Natural killer cell treated with Interleukin-12 subunit alpha and Interleukin-12 subunit beta and Interleukin-15 and Interleukin-18, amount 100 ng/mL, for 72 hours (primary cell): ENCODE data around the gene HYDIN. TPM values are rescaled to one million over a fixed set of nuclear protein-coding genes. Genes with fewer than 3 reads are reported as not detected.

Experiments used
- ATAC-seq, 2 donors: fragments of 150-1000 bp; cut with Tn5 transposase in 1 of 2; sonication (Bioruptor Pico), chemical (Tn5 transposase) in 1 of 2; 2 replicates each; pipeline ENCODE4 v1.10.0; 2021
- DNase-seq: peaks from one replicate; pipeline ENCODE4 v3.0.0; 2022; ENCODE audit warnings: low spot score
- H3K27ac Mint-ChIP-seq, 2 donors: 1 replicate in 1 of 2; 2 replicates in 1 of 2; pipeline ENCODE4 v1.8.0; 2022; ENCODE audit warnings: mixed read lengths in 2 of 2, mild to moderate bottlenecking in 1 of 2, moderate library complexity in 1 of 2
- H3K27me3 Mint-ChIP-seq, 2 donors: 1 replicate in 1 of 2; 2 replicates in 1 of 2; pipeline ENCODE4 v1.8.0; 2022; ENCODE audit warnings: mixed read lengths in 2 of 2
- H3K36me3 Mint-ChIP-seq: one replicate; pipeline ENCODE4 v1.8.0; 2022; ENCODE audit warnings: mixed read lengths
- H3K4me1 Mint-ChIP-seq, 2 donors: 1 replicate in 1 of 2; 2 replicates in 1 of 2; pipeline ENCODE4 v1.8.0; 2022; ENCODE audit warnings: low read depth in 2 of 2, mixed read lengths in 2 of 2, mild to moderate bottlenecking in 1 of 2
- H3K4me3 Mint-ChIP-seq: one replicate; pipeline ENCODE4 v1.8.0; 2022; ENCODE audit warnings: mixed read lengths
- H3K9me3 Mint-ChIP-seq: 2 replicates; pipeline ENCODE4 v1.8.0; 2022; ENCODE audit warnings: mixed read lengths
- total RNA-seq, 2 donors: library from RNA; stranded (reverse); gene quantifications; one replicate each; pipeline ENCODE4 v1.2.3, GENCODE V29; 2022

HYDIN gene
- total RNA-seq, 2 donors from 2014 or later: not detected

DNA sequence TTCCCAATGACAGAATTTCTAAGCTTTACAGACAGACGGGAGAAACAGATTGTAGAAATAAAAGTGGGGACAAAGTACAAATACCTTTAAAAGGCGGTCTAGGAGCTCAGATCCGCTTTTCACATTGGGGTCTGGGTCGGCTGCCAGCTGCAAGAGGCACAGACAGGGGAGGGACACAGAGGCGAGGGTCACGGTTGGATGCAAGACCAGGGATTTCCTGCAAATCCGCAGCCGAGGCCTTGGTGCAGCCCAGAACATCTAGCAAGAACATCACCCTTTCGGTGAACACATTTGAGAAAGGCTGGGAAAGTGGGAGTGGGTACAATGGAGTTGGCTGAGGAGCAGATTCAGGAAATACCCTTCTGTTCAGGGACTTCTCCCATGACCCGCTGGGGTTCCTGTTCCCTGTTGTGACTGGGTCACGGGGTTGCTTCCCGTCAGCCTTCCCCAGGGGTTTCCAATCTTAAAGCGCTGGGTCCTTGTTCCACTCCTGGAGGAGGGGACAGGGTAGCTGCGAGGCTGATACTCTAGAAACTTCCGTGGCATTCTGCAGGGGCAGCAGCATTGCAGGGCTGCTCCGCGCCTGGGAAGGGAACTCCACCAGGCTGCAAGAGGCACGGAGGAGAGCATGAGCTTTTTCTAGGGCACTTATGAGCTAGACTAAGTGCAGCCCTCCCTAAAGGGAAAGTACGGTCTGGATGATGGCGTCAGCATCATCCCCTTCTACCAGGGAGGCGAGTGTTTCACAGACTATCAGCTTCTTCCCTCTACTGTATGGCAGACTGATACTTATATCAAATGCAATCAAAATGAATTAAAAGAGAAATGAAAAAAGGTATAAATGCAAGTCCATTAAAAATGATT is 445.6 kb downstream of the HYDIN start:
- H3K27ac Mint-ChIP-seq: no peak overlapping the region
- ATAC-seq (no peak), DNase-seq (no peak)
- H3K27me3 Mint-ChIP-seq: no peaks in the 10 kb centered on the region
- H3K4me3 Mint-ChIP-seq: no peak overlapping the region
- H3K9me3 Mint-ChIP-seq: no peaks in the 10 kb centered on the region
- H3K4me1 Mint-ChIP-seq: peaks cover under 1 to 4% of the 10 kb centered on the region in 2 donors
- H3K36me3 Mint-ChIP-seq: peaks cover 9% of the 10 kb centered on the region

DNA sequence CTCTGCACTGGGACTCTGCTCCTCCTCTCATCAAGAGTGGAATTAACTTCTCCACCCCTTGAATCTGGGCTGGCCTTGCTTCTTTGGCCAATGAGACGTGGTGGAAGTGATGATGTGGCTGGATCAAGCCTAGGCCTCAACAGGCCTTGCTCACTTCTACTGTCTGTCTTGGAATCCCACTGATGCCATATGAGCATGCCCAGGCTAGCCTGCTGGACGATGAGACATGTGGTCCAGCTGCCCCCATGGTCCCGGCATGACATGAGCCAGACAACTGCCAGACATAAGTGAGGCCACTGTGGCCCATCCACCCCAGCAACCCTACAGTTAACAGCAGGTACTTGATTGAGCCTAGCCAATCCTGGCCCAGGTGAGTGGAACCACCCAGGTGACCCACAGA is 448.3 kb downstream of the HYDIN start:
- no peaks in the 10 kb centered on the region for H3K27me3 Mint-ChIP-seq
- no peak overlapping the region for H3K4me3 Mint-ChIP-seq
- DNase-seq: no peak
- H3K4me1 Mint-ChIP-seq: peaks cover 0 to 2% of the 10 kb centered on the region in 2 donors
- no peaks in the 10 kb centered on the region for H3K9me3 Mint-ChIP-seq
- no peak overlapping the region for H3K27ac Mint-ChIP-seq
- no peak for ATAC-seq
- H3K36me3 Mint-ChIP-seq: peaks cover 12% of the 10 kb centered on the region

DNA sequence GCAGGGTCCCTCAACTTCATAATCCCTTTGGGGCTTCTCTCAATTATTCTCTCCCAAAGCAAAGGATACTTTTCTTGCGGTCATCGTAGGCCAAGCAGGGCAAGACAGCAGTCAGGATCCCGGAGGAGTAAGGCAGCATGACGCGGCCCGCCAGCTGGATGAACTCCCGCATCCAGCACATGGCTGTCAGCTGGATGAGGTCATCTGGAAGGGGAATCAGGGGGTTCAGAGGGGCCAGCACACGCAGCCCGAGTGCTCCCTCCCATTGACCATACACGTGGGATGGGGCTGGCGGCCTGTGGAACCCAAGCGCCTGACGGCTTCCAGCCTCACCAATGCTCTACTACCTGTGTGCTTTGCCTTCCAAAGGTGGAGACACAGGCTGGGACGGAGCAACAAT is 448.7 kb downstream of the HYDIN start:
- no peak overlapping the region for H3K4me3 Mint-ChIP-seq
- H3K27ac Mint-ChIP-seq: no peak overlapping the region
- no peak for ATAC-seq
- no peaks in the 10 kb centered on the region for H3K9me3 Mint-ChIP-seq
- H3K4me1 Mint-ChIP-seq: peaks cover 0 to 2% of the 10 kb centered on the region in 2 donors
- H3K36me3 Mint-ChIP-seq: peaks cover 14% of the 10 kb centered on the region
- no peaks in the 10 kb centered on the region for H3K27me3 Mint-ChIP-seq
- no peak for DNase-seq

DNA sequence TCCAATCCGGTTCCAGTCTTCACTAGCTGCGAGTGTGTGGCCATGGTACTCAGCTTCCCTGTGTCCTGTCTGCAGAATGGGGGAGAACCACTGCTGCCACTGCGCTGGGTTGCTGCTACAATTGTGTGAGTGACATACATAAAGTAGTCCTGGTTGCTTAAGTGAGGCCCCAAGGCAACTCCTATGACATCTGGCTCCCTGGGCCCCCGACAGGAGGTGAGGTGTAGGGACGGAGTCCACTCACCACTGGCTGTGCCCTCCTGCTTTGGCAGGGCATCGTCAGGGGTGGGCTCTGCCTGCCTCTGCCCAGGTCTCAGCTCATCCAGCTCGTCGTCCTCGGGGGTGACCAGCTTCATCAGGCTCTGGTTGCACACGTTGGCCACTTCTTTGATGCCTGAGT is 450.0 kb downstream of the HYDIN start:
- Mint-ChIP-seq H3K27ac (no peak overlapping the region), H3K36me3 (peaks cover 14% of the 10 kb centered on the region), H3K27me3 (no peaks in the 10 kb centered on the region), H3K4me1 (no peaks in the 10 kb centered on the region), H3K4me3 (no peak overlapping the region), H3K9me3 (no peaks in the 10 kb centered on the region)
- DNase-seq (no peak), ATAC-seq (no peak)

DNA sequence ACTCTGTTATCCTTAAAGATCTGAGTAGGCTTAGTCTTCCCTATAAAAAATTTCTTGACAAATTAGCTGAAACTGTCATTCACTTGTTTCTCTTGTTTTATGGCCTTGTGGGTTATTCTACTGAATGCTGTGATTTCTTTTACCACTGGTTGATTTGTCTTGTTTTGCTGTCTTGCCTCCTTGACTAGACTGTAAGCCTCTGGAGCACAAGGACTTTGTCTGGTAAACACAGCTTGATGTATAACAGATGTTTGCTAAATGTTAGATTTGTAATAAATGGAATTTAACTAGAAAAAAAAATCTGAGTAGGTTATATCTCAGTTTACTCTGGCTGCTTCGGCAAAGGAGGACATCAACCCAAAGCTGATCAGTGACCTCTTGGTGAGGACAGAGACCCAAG is 451.2 kb downstream of the HYDIN start:
- DNase-seq (no peak), ATAC-seq (no peak)
- Mint-ChIP-seq H3K4me1 (no peaks in the 10 kb centered on the region), H3K9me3 (no peaks in the 10 kb centered on the region), H3K27ac (no peak overlapping the region), H3K4me3 (no peak overlapping the region), H3K36me3 (peaks cover 10% of the 10 kb centered on the region), H3K27me3 (no peaks in the 10 kb centered on the region)

DNA sequence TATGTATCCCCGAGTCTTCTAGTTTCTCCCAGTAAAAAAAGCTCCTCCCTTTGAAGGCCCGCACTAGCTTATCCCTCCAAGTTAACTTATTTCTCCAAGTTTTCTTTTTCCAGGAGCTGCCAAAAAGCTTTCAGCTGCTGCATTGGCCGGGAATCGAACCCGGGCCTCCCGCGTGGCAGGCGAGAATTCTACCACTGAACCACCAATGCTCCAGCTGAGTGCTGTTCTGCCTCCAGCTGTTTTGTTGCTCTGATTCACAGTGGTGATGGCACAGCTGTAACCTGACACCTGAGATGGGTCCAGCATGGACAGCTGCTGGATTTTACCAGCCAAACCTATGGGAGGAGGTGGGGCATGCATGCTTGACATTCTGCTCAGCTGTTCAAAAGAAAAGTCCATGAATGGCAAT is 451.6 kb downstream of the HYDIN start:
- no peaks in the 10 kb centered on the region for H3K9me3 Mint-ChIP-seq
- DNase-seq: no peak
- H3K27me3 Mint-ChIP-seq: no peaks in the 10 kb centered on the region
- H3K4me1 Mint-ChIP-seq: no peaks in the 10 kb centered on the region
- H3K36me3 Mint-ChIP-seq: peaks cover 6% of the 10 kb centered on the region
- H3K4me3 Mint-ChIP-seq: no peak overlapping the region
- ATAC-seq: no peak
- no peak overlapping the region for H3K27ac Mint-ChIP-seq

DNA sequence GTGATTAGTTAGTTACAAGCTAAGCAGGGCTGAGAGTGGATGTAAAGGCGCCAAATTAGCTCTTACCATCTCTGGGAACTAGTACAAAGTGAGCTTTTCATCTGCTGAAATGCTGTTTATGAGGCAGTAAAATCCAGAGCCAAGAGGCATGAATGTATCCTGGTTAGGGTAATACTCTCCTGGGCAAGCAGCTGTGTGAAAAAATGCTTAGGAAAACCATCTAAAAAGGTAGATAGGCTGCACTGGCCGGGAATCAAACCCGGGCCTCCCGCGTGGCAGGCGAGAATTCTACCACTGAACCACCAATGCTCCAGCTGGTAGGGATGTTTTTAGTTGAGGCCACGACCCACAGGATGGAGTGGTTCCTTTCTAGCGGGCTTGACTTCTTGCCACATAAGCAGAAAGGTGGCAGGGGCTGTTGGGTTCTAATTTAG is 452.5 kb downstream of the HYDIN start:
- no peaks in the 10 kb centered on the region for H3K9me3 Mint-ChIP-seq
- H3K27ac Mint-ChIP-seq: no peak overlapping the region
- DNase-seq (no peak), ATAC-seq (no peak)
- no peaks in the 10 kb centered on the region for H3K27me3 Mint-ChIP-seq
- H3K4me3 Mint-ChIP-seq: no peak overlapping the region
- H3K36me3 Mint-ChIP-seq: peaks cover 4% of the 10 kb centered on the region
- H3K4me1 Mint-ChIP-seq: no peaks in the 10 kb centered on the region

DNA sequence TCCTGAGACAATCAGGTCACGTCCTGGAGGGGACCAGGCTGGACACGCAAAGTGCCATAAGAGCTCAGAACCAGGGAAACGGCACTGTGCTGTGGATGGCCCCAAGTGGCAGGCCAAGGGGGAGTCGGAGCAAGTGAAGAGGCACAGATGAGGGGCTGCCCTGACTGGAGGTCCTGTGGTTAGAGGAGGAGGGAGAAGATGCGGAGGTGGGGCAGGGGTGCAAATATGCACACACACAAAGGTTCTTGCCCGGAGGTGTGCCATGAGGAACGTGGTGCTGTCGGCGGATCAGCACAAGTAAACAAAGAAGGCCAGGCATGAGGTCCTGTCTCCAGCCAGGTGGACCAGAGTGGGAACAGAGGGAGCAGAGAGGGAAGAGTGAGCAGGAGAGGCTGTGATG is 453.0 kb downstream of the HYDIN start:
- ATAC-seq (no peak), DNase-seq (no peak)
- Mint-ChIP-seq H3K36me3 (peaks cover 4% of the 10 kb centered on the region), H3K27me3 (no peaks in the 10 kb centered on the region), H3K9me3 (no peaks in the 10 kb centered on the region), H3K4me3 (no peak overlapping the region), H3K27ac (no peak overlapping the region), H3K4me1 (no peaks in the 10 kb centered on the region)

DNA sequence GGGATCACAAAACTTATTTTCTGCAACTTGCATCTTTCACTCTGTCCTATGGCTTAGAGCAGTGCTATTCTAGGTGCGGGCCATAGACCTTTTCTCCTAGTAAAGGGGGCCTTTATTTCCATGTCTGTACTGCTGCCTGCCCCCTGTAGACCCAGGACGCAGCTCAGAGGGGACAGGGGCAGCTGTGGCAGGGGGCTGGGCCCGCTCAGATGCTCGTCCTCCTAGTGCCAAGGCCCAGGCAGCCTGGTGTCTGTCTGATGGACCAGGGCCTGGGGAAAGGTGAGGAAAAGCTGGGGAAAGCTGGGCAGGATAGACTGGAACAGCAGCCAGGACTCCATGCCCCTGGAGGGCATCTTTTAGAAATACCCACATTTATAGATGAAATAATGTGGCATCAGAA is 455.1 kb downstream of the HYDIN start:
- no peaks in the 10 kb centered on the region for H3K9me3 Mint-ChIP-seq
- H3K4me3 Mint-ChIP-seq: no peak overlapping the region
- H3K36me3 Mint-ChIP-seq: peaks cover 4% of the 10 kb centered on the region
- H3K4me1 Mint-ChIP-seq: no peaks in the 10 kb centered on the region
- no peak overlapping the region for H3K27ac Mint-ChIP-seq
- H3K27me3 Mint-ChIP-seq: no peaks in the 10 kb centered on the region
- ATAC-seq (no peak), DNase-seq (no peak)

DNA sequence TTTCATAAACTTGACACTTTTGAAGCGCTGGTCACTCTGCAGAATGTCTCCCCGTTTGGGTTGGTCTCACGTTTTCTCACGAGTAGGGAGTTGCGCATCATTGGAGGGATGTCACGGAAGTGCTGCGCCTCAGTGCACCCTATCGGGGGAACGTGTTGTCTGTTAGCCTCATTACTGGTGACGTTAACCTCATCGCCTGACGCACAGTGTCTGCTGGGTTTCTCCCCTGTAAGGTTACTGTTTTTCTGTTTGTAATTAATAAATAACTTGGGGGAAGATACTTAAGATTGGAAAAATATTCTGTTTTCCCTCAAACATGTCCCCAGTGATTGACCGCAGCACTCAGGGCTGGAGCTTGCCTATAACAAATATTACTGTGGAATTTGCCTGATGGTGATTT is 456.3 kb downstream of the HYDIN start:
- Mint-ChIP-seq H3K4me3 (no peak overlapping the region), H3K9me3 (no peaks in the 10 kb centered on the region), H3K36me3 (peaks cover 4% of the 10 kb centered on the region), H3K27ac (no peak overlapping the region), H3K4me1 (no peaks in the 10 kb centered on the region), H3K27me3 (no peaks in the 10 kb centered on the region)
- DNase-seq: no peak
- ATAC-seq: no peak

DNA sequence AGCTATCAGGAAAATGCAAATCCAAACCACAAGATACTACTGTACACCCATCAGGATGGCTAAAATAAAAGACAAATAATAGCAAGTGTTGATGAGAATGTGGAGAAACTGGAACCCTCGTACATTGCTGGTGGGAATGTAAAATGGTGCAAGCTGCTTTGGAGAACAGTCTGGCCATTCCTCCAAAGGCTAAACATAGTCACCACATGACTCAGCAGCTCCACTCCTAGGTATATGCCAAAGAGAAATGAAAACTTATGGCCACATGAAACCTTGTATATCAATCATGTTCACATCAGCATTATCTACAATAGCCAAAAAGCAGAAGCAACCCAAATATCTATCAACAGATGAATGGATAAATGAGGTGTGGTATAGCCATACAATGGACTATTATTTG is 458.0 kb downstream of the HYDIN start:
- DNase-seq (no peak), ATAC-seq (no peak)
- Mint-ChIP-seq H3K36me3 (peaks cover 4% of the 10 kb centered on the region), H3K4me3 (no peak overlapping the region), H3K9me3 (no peaks in the 10 kb centered on the region), H3K4me1 (no peaks in the 10 kb centered on the region), H3K27ac (no peak overlapping the region), H3K27me3 (no peaks in the 10 kb centered on the region)

DNA sequence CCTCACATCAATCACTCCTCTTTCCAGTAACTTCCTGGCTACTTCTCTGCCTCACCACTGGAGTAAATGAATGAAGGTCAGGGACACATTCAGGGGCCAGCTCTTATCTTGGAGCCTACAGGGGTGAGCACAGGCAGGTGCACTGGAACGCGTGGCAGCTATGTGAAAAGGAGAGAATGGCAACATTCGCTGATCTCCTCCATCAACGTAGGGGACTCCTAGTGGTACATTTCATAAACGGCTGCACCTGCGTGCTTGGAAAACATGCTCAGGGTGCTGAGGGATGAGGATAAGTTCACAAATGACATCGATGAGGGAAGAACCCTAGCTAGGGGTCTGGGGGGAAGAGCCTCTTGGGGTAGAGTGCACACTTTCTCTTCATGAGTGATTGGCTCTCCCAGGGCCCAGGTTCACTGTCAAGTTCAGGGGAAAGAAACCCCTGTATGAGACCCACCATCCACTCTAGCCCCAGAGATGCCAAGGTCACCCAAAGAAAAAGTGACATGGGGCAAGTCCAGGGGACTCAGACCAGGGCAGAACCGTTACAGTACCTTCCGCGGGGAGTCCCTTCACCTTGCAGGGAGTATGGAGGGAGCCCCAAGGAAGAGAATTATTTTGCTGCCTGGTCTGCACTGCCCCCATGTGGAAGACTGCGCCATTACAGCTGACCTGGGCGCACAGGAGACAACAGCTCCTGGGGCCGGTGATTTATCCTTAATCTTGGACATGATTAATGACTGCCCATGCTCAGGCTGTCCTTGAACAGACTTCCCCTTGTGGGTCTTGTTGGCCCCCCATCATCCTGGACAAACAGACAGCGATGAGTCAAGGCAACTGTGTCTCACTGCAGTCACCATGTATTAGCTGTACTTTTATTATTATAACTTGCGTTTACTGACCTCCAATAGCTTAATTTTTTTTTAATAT is 459.6 kb downstream of the HYDIN start:
- Mint-ChIP-seq H3K27me3 (no peaks in the 10 kb centered on the region), H3K27ac (no peak overlapping the region), H3K9me3 (no peaks in the 10 kb centered on the region), H3K4me3 (no peak overlapping the region), H3K4me1 (no peaks in the 10 kb centered on the region), H3K36me3 (no peaks in the 10 kb centered on the region)
- ATAC-seq (peak; percentile 67 to 69), DNase-seq (no peak)

DNA sequence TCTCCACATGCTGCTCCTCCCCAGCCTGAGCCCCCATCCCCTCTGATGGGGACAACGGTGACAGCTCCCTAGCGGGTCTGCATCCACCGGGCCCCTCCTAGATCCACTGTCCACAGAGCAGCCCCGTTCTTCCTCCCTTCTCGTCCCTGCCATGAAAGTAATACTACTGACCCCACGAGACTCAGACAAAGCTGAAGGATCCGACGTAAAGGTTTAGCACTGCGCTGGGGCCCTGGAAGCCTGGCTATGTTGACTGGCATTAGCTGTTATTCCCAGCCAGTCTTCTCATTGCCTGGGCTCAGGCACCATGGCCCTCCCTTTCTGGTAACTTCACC is 460.3 kb downstream of the HYDIN start:
- DNase-seq (no peak), ATAC-seq (no peak)
- H3K4me3 Mint-ChIP-seq: no peak overlapping the region
- H3K4me1 Mint-ChIP-seq: no peaks in the 10 kb centered on the region
- no peaks in the 10 kb centered on the region for H3K27me3 Mint-ChIP-seq
- H3K9me3 Mint-ChIP-seq: no peaks in the 10 kb centered on the region
- H3K36me3 Mint-ChIP-seq: no peaks in the 10 kb centered on the region
- no peak overlapping the region for H3K27ac Mint-ChIP-seq

DNA sequence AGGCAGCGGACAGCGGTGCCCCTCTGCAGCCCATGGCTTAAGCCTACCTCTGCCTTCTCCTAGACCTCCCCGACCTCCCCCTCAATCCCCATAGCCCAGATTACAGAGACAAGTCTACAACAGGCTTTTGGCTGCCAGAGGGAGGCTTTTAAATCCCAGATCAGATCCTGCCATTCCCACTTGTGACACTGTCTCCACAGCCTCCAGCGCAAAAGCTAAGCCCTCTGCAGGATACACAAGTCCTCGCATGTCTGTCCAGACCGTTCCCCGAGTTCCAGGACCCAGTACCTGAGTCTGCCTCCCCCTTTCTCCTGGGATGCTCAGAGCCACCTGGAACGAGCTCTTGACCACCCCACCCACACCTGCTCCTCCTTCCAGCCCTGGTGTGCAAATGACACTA is 460.8 kb downstream of the HYDIN start:
- no peak overlapping the region for H3K27ac Mint-ChIP-seq
- H3K4me3 Mint-ChIP-seq: no peak overlapping the region
- no peaks in the 10 kb centered on the region for H3K9me3 Mint-ChIP-seq
- H3K27me3 Mint-ChIP-seq: no peaks in the 10 kb centered on the region
- DNase-seq (no peak), ATAC-seq (no peak)
- no peaks in the 10 kb centered on the region for H3K36me3 Mint-ChIP-seq
- H3K4me1 Mint-ChIP-seq: no peaks in the 10 kb centered on the region
